HG03045 (cell line): ENCODE data around the gene ZNF597.
"Not testable (repeated sequence)": the region's sequence is repeated elsewhere in the genome, so short reads cannot be mapped to it uniquely, and the experiment has no call there.

Experiments used
- ATAC-seq: cut with Tn5 transposase; IDR thresholded peaks from one replicate; pipeline ENCODE4 v1.9.1; 2021; ENCODE audit warnings: mild to moderate bottlenecking, moderate library complexity; ENCODE audit not compliant: unreplicated experiment

ZNF597 gene

DNA sequence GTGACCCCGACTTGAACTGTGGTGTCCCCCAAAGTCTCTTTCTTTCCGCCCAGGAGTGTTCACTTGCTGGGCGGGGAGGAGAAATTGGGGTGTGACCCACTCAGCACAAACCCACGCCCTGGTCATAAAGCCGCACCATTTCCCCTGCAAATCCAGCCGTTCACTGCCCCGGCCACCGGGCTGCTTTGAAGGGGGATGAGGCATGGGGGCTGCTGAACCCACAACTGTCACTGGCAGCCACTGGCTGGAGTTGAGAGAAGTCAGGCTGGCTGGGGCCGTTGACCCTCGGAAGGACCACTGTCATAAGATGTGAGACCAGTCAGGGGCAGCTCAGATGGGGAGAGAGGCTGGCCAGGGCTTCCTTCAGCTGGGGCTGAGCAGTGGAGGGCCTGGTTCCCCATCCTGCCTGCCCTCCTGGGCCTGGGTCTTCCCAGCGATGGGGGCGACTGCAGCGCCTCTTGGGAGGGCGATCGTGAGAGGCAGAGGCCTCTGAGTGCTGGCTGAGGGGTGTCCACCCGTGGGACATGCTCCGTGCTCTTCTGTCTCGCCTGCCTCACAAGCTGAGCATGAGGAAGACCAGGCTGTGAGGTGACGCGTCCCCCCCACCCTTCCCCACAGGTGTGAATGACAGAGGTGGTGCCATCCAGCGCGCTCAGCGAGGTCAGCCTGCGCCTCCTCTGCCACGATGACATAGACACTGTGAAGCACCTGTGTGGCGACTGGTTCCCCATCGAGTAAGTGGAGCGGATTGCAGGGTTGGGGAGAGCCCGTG lies 32.5 kb upstream of the ZNF597 start:
- ATAC-seq = no peak

GRCh38 chr16:3474870-3475269 lies 31.6 kb upstream of the ZNF597 start:
- ATAC-seq = not testable (repeated sequence)

DNA sequence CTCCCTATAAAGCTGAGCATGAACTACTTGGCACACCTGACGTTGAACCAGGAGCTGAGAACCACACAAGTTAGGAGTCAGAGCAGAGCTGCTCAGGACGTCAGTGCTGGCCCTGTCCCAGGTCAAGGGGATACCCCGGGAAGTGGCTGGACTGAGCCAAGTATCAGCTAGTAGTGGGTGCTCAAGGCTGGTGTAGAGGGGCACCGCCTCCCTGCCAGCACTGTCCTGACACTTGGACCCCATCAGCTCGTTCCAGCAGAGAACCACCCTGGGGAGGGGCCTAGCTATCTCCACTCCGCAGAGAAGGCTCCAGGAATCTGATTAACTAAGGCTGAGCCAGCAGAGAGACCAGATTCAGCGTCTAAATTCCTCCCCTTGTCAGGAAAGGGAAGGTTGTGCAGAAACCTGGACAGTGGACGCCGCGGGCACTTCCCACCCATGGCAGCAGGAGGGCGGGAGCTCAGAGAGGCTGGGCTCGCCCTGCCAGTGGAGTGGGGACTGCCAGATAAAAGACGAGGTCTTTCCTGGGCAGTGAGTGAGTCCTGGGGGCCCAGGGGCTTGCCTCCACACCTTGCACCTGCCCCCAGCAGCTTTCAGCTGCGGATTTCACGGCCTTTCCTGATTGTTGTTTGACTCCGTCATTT lies 31.0 kb upstream of the ZNF597 start:
- ATAC-seq = no peak

DNA sequence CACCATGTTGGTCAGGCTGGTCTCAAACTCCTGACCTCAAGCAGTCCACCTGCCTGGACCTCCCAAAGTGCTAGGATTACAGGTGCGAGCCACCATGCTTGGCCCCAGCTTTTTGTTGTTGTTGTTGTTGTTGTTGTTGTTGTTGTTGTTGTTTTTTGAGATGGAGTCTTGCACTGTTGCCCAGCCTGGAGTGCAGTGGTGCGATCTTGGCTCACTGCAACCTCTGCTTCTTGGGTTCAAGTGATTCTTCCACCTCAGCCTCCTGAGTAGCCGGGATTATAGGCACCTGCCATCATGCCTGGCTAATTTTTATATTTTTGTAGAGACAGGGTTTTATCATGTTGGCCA lies 30.3 kb upstream of the ZNF597 start:
- not testable (repeated sequence) for ATAC-seq

- no peak for ATAC-seq
These were observed 29.7 kb upstream of the ZNF597 start for GRCh38 chr16:3472878-3473595.

- no peak for ATAC-seq
These were observed 28.3 kb upstream of the ZNF597 start for GRCh38 chr16:3471518-3472176.

DNA sequence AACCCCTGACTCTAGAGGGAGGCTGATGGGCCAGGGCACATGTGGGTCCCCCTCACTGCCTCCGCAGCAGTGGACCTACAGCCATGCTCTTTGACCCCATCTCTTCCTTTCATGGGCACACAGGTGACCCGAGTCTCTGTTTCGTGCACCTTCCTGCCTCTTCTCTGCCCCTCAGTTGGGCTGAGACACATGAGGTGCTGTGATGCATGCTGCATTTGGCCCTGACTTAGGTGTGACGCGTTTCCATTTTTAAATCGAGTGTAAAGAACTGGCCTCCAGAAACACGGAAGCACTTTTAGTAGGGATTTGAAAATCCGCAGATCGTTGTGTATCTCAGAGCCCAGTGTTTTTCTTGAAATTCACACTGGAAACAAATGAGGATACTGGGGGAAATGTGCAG lies 27.4 kb upstream of the ZNF597 start:
- no peak for ATAC-seq

DNA sequence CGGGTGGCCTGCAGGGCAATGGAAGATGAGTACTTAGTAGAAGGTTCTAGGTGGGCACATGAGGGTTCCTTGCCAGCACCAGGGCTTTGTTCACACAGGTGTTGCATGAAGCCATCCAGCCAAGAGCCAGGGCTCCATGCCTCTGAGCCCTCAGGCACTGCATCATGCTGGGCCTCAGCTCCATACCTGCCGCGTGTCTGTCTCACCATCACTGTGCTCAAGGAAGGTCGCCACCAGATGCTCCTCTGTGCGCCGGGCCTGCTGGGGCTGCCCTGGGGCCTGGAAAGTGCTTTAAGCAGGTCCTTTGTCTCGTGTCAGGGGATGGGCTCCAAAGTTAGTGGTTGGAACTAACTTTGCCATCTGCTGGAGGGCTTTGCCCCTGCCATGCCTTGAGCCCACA lies 26.4 kb upstream of the ZNF597 start:
- ATAC-seq = no peak

GRCh38 chr16:3468501-3468900 lies 25.2 kb upstream of the ZNF597 start:
- no peak for ATAC-seq

GRCh38 chr16:3467921-3468320 lies 24.6 kb upstream of the ZNF597 start:
- no peak for ATAC-seq

- ATAC-seq = no peak
These were observed 23.9 kb upstream of the ZNF597 start for GRCh38 chr16:3467182-3467581.

DNA sequence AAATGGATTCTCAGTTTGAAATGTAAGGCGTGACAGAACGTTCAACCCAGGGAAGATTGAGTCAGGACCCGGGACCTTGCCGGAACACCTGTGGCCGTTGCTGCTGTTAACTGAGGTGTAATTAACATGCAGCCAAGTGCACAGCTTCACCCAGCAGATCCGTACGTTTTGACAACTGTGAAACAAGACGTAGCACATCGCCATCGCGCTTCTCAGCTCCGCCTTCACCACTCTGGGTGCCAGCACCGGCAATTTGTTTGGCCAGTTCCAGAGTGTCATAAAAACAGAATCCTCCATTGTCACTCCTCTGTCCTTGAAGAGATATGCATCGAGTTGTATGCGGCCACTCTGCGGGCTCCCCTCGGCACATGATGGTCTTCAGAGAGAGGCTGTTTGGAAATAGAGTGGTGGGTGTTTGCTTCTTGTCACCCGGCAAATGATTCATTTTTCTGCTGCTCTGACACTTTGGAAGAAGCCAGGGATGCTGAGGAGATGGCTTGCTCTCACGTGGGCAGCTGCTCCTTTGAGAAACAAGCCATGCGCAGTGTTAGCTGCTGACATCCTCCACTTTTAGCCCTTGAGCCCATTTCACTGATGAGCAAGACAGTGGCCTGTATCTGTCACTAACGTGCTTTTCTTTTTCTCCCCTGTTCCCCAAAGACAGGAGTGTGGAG lies 22.7 kb upstream of the ZNF597 start:
- no peak for ATAC-seq

DNA sequence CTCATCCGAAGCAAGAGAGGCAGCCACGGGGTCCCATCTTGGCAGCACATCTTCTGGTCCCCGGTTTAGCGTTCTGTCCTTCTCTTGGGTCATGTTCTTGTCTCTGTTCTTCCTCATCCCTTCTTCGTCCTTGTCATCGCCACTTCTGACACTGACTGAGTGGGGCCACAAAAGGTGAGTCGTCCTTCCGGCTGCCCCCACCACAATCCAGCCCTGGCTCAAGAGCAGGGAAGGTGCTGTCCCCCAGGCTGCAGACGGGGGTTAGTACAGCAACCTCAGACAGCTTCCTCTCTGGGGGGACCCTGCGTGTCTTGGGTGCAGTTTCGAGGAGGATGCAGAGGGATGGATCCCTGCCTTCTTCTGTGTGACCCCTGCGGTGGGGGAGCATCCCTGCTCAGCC lies 22.0 kb upstream of the ZNF597 start:
- no peak for ATAC-seq

- ATAC-seq = no peak
These were observed 17.8 kb upstream of the ZNF597 start for GRCh38 chr16:3461151-3461550.

DNA sequence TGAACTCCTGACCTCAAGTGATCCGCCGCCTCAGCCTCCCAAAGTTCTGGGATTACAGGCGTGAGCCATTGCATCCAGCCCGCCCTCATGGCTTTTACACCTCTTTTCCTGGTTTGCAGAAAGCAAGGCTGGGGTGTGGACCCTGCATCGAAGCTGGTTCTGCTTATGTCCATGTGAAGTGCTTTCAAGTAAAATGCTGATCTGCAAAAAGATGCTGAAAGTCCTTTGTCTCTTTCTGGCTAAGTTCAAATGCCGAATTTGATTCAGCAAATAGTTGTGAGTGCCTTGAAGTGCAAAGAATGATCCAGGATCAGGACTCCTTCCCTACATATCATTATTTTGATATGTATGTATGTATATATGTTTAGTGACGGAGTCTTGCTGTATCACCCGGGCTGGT lies 17.3 kb upstream of the ZNF597 start:
- ATAC-seq = no peak

GRCh38 chr16:3460121-3460520 lies 16.8 kb upstream of the ZNF597 start:
- ATAC-seq = no peak

DNA sequence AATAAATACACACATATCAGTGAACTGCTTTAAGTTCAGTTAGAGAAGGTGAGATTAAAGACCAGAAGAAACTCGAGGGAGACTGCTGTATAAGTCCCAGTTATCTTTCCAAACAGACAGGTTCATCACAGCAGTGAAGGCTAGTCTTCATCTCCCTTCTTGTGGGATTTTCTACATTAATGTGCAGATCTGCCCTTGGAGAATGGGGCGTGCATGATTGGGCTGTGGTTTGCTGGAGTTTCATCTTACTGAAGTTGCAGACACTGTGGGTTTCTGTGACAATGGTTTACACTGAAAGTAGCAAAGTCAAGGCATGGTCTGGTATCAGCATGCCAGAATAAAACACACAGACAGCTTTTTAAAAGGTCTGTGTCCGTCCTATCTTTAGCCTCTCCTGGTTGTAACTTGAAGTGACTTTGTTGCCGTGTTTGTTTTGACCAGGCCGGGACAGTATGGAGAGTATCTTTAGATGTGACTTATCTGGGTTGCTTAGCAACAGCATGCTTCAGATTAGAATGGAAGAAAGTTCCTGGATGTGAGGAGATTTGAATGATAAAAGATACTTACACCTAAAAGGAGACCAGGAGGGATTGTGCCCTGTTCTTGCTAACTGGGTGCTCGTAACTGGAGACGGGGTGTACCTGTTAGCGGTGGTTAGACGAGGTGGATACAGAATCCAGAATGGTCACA lies 16.2 kb upstream of the ZNF597 start:
- ATAC-seq = no peak

DNA sequence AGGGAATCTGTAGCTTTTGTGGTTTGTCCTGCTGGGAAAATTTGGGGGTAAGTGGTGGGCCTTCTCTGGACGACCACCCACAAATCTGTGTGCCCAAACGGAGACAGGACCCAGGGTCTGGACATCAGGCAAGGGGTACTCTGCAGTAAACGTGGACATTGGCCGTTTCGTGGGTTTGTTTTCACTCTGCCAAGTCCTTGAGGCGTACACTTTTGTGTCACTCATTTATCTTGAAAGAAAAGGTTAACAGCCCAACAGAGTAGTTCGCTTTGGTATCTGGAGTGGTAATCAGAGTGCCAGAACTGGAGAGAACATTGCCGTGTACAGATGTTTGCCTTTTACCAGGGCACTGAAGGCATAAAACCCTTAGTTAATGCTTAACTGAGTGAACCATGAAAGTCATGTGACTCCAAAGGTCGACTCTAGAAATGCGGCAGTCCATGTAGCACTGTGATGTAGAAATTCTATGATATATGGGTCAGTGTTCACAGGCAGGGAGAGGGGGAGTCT lies 15.6 kb upstream of the ZNF597 start:
- ATAC-seq = no peak

GRCh38 chr16:3458278-3458851 lies 15.1 kb upstream of the ZNF597 start:
- ATAC-seq = peak; percentile 18
